Upper lobe of right lung (tissue), 1 donor: ENCODE results near the gene TOM1L2. TPM values are rescaled to one million over a fixed set of nuclear protein-coding genes. Genes with fewer than 3 reads are reported as not detected.

Experiments
- ATAC-seq: fragments of 200-7000 bp; cut with Tn5 transposase; one replicate; pipeline ENCODE4 v1.9.1; 2020; ENCODE audit warnings: mild to moderate bottlenecking, moderate library complexity
- DNase-seq: peaks from one replicate; pipeline ENCODE4 v3.0.0-alpha.2; 2020
- H3K27ac ChIP-seq: fragments of 200-600 bp; one replicate; pipeline ENCODE4 v1.8.0; 2022
- H3K27me3 ChIP-seq: fragments of 200-600 bp; one replicate; pipeline ENCODE4 v1.8.0; 2022; ENCODE audit warnings: mild to moderate bottlenecking
- H3K36me3 ChIP-seq: fragments of 200-600 bp; one replicate; pipeline ENCODE4 v1.8.0; 2022
- H3K4me1 ChIP-seq: fragments of 200-600 bp; one replicate; pipeline ENCODE4 v1.8.0; 2022
- H3K4me3 ChIP-seq: fragments of 200-600 bp; one replicate; pipeline ENCODE4 v1.8.0; 2022; ENCODE audit warnings: mild to moderate bottlenecking
- H3K9me3 ChIP-seq: fragments of 200-600 bp; one replicate; pipeline ENCODE4 v1.8.0; 2022
- intact Hi-C: fragments of 100-400 bp; cut with DNase I; formaldehyde crosslinking; loops from one replicate; pipeline ENCODE4 v1.11.0; 2022
- total RNA-seq: library from RNA; stranded (reverse); fragmentation: NEBNext Ultra II Directional; extraction: Animal tissue kit (Norgen Biotek cat#: 25700); gene quantifications from one replicate; pipeline ENCODE4 v1.2.1, GENCODE V29; 2021
- TF ChIP-seq, protein P1 (sequence below): fragments of 200-600 bp; IDR thresholded peaks from one replicate; pipeline ENCODE4 v1.8.0; 2022; ENCODE audit warnings: antibody characterized with exemption
- donor health status: DM: no; HTN: yes; CAD: no; lungs with severe emphysema.

TOM1L2 gene
- total RNA-seq, 1 donor from 2014 or later, result 76.7 TPM

DNA sequence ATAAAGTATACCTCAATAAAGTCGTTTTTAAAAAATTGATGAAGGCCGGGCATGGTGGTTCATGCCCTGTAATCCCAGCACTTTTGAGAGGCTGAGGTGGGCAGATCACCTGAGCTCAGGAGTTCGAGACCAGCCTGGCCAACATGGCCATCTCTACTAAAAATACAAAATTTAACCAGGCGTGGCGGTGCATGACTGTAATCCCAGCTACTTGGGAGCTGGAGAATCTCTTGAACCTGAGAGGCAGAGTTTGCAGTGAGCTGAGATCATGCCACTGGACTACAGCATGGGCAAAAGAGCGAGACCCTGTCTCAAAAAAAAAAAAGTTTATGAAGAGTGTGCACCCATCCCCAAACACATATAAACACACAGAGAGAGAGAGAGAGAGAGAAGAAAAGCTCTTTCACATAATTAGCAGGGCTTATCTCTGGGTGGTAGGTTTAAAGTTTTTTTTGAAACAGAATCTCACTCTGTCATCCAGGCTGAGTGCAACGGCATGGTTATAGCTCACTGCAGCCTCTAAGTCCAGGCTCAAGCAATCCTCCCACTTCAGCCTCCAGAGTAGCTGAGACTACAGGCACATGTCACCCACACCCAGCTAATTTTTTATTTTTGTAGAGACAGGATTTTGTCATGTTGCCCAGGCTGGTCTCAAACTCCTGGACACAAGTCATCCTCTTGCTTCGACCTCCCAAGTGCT, 138.4 kb downstream of the TOM1L2 start:
- Histone ChIP-seq H3K4me1 (peaks cover 42% of the 10 kb centered on the region), H3K27ac (no peak overlapping the region)

GRCh38 chr17:17832032-17832363, 140.2 kb downstream of the TOM1L2 start:
- Histone ChIP-seq H3K27me3 (no peaks in the 10 kb centered on the region), H3K36me3 (no peaks in the 10 kb centered on the region), H3K4me3 (no peak overlapping the region), H3K27ac (peak overlapping the region; percentile 17), H3K9me3 (no peaks in the 10 kb centered on the region), H3K4me1 (peaks cover 24% of the 10 kb centered on the region)
- DNase-seq, result no peak
- intact Hi-C loops, result no loop called here
- TF ChIP-seq, protein P1, sequence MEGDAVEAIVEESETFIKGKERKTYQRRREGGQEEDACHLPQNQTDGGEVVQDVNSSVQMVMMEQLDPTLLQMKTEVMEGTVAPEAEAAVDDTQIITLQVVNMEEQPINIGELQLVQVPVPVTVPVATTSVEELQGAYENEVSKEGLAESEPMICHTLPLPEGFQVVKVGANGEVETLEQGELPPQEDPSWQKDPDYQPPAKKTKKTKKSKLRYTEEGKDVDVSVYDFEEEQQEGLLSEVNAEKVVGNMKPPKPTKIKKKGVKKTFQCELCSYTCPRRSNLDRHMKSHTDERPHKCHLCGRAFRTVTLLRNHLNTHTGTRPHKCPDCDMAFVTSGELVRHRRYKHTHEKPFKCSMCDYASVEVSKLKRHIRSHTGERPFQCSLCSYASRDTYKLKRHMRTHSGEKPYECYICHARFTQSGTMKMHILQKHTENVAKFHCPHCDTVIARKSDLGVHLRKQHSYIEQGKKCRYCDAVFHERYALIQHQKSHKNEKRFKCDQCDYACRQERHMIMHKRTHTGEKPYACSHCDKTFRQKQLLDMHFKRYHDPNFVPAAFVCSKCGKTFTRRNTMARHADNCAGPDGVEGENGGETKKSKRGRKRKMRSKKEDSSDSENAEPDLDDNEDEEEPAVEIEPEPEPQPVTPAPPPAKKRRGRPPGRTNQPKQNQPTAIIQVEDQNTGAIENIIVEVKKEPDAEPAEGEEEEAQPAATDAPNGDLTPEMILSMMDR, result no peak
- no peak for ATAC-seq

More for the DNA sequence above, 138.4 kb downstream of the TOM1L2 start:
- Histone ChIP-seq H3K27me3 (no peaks in the 10 kb centered on the region), H3K4me3 (no peak overlapping the region), H3K9me3 (no peaks in the 10 kb centered on the region), H3K36me3 (no peaks in the 10 kb centered on the region)
- intact Hi-C loops, result no loop called here
- TF ChIP-seq, protein P1, result no peak
- ATAC-seq (no peak), DNase-seq (no peak)

DNA sequence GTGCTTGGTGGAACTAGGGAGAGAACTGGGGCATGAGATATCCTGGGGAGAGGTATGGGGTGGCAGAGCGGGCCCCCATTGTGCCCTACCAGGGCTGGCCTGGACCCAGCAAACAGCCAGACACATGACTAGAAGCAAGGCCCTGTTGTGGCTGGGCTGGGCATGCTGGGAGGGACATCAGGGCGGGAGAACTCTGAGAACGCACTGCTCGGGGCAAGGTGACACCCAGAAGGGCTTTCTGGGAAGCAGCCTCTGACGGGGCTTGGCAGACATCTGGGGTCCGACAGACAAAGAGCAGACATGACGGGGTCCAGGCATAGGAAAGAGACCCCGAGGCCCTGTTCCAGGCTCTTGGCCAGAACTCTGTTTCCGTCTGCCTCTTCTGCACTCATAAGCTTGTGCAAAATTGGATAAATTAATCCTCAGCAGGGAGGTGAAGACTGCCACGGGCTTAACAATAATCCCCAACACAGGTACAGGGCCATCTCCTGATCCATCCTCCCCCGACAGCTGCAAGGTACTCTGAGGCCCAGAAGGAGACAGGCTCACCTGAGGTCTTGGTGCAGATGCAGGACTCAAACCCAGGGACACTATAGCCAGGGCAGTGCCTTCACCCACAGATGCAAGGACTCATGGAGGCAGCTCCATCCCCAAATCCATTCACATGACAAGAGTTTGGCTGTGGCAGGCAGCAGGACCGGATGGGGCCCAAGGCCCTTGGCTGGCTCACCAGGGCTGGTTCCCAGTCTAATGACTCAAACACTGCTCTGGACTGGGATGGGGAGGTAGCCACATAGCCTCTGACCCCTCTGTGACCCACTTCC, 140.8 kb downstream of the TOM1L2 start:
- DNase-seq (no peak), ATAC-seq (no peak)
- no peaks in the 10 kb centered on the region for H3K9me3 ChIP-seq
- H3K27me3 ChIP-seq, result no peaks in the 10 kb centered on the region
- peak overlapping the region; percentile 17 for H3K27ac ChIP-seq
- TF ChIP-seq, protein P1, result no peak
- intact Hi-C loops, result no loop called here
- peaks cover 28% of the 10 kb centered on the region for H3K4me1 ChIP-seq
- no peak overlapping the region for H3K4me3 ChIP-seq
- H3K36me3 ChIP-seq, result no peaks in the 10 kb centered on the region

DNA sequence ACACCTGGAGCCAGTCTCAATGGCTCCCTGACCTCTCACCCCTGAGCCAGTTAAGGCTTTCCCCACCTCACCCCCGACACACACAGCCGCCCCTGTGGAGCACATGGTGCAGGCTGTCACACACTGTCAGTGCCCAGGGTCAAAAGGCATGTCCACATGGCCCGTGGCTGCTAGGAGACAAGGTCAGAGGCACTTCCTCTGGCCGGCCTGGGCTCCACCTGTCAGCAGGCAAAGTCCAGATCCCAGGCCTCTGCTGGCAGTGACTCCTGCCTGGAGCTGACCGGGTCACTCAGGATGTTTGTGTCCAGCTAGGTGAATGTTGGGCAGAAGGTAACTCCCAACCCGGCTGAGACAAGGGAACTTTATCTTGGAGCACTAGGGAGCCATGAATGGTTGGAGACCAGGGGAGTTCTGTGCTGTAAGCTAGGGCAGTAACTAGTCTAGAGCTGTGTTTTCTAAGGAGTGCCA, 141.4 kb downstream of the TOM1L2 start:
- DNase-seq (no peak), ATAC-seq (peak; percentile 40)
- Histone ChIP-seq H3K27me3 (no peaks in the 10 kb centered on the region), H3K36me3 (no peaks in the 10 kb centered on the region), H3K4me1 (peaks cover 31% of the 10 kb centered on the region), H3K4me3 (no peak overlapping the region), H3K9me3 (no peaks in the 10 kb centered on the region), H3K27ac (no peak overlapping the region)
- intact Hi-C loops, result no loop called here
- TF ChIP-seq, protein P1, result no peak

DNA sequence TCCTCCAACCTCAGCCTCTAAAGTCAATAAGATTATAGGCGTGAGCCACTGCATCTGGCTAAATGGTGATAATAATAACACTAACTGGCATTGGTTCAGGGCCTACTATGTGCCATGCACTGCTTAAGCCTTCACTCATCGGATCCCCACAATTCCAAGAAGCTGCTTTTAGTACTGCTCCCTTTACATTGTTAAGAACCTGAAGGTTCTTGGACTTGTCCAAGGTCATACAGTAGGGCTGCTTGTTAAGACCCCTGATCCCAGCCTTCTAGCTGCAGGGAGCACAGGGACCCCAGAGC, 142.0 kb downstream of the TOM1L2 start:
- ATAC-seq (no peak), DNase-seq (no peak)
- intact Hi-C loops, result no loop called here

More for the DNA sequence above, 142.0 kb downstream of the TOM1L2 start:
- Histone ChIP-seq H3K9me3 (no peaks in the 10 kb centered on the region), H3K36me3 (no peaks in the 10 kb centered on the region), H3K4me1 (peaks cover 31% of the 10 kb centered on the region), H3K27ac (no peak overlapping the region), H3K4me3 (no peak overlapping the region), H3K27me3 (no peaks in the 10 kb centered on the region)
- TF ChIP-seq, protein P1, result no peak
